ENCODE measurements around the gene DCAF12L1.

DCAF12L1 gene

GRCh38 chrX:126552313-126553022 is at the start of gene DCAF12L1:
TSS of gene DCAF12L1 (minus strand) at chrX:126552814. CDS start at chrX:126552608, 206 bp downstream.
- Histone ChIP-seq H3K27me3 (ENCODE audit: control insufficient read depth, insufficient read depth, low read length) (no peaks in the 10 kb centered on the region), H3K27ac (ENCODE audit: low read depth, low read length) (no peak within 1 kb of the TSS), H3K4me3 (ENCODE audit: low read length) (no peak within 1 kb of the TSS), H3K4me1 (ENCODE audit: control insufficient read depth, insufficient read depth, low read length) (no peaks in the 10 kb centered on the region), H3K9ac (ENCODE audit: low read length) (no peak within 1 kb of the TSS), H3K36me3 (ENCODE audit: control insufficient read depth, insufficient read depth, low read length) (no peaks in the 10 kb centered on the region)

- Histone ChIP-seq H3K27me3 (ENCODE audit: control insufficient read depth, insufficient read depth, low read length) (no peaks in the 10 kb centered on the region), H3K9ac (ENCODE audit: low read length) (no peak overlapping the region), H3K4me3 (ENCODE audit: low read length) (no peak overlapping the region), H3K4me1 (ENCODE audit: control insufficient read depth, insufficient read depth, low read length) (no peaks in the 10 kb centered on the region), H3K36me3 (ENCODE audit: control insufficient read depth, insufficient read depth, low read length) (no peaks in the 10 kb centered on the region), H3K27ac (ENCODE audit: low read depth, low read length) (no peak overlapping the region)
Observed at GRCh38 chrX:126580877-126581276, 28.3 kb upstream of the DCAF12L1 start.

- Histone ChIP-seq H3K9ac (ENCODE audit: low read length) (no peak overlapping the region), H3K36me3 (ENCODE audit: control insufficient read depth, insufficient read depth, low read length) (no peaks in the 10 kb centered on the region), H3K27ac (ENCODE audit: low read depth, low read length) (no peak overlapping the region), H3K4me3 (ENCODE audit: low read length) (no peak overlapping the region), H3K27me3 (ENCODE audit: control insufficient read depth, insufficient read depth, low read length) (no peaks in the 10 kb centered on the region), H3K4me1 (ENCODE audit: control insufficient read depth, insufficient read depth, low read length) (no peaks in the 10 kb centered on the region)
Observed at GRCh38 chrX:126575911-126576310, 23.3 kb upstream of the DCAF12L1 start.

- Histone ChIP-seq H3K27me3 (ENCODE audit: control insufficient read depth, insufficient read depth, low read length) (no peaks in the 10 kb centered on the region), H3K4me1 (ENCODE audit: control insufficient read depth, insufficient read depth, low read length) (no peaks in the 10 kb centered on the region), H3K4me3 (ENCODE audit: low read length) (no peak overlapping the region), H3K36me3 (ENCODE audit: control insufficient read depth, insufficient read depth, low read length) (no peaks in the 10 kb centered on the region), H3K9ac (ENCODE audit: low read length) (no peak overlapping the region), H3K27ac (ENCODE audit: low read depth, low read length) (no peak overlapping the region)
Observed at GRCh38 chrX:126557151-126557550, 4.5 kb upstream of the DCAF12L1 start.

- no peaks in the 10 kb centered on the region for H3K4me1 ChIP-seq (ENCODE audit: control insufficient read depth, insufficient read depth, low read length)
- no peaks in the 10 kb centered on the region for H3K36me3 ChIP-seq (ENCODE audit: control insufficient read depth, insufficient read depth, low read length)
- no peak overlapping the region for H3K27ac ChIP-seq (ENCODE audit: low read depth, low read length)
- no peak overlapping the region for H3K4me3 ChIP-seq (ENCODE audit: low read length)
- H3K9ac ChIP-seq (ENCODE audit: low read length), result no peak overlapping the region
- no peaks in the 10 kb centered on the region for H3K27me3 ChIP-seq (ENCODE audit: control insufficient read depth, insufficient read depth, low read length)
Observed at GRCh38 chrX:126551725-126552312, 795 bp downstream of the DCAF12L1 start.

- H3K4me1 ChIP-seq (ENCODE audit: control insufficient read depth, insufficient read depth, low read length), result no peaks in the 10 kb centered on the region
- H3K27ac ChIP-seq (ENCODE audit: low read depth, low read length), result no peak overlapping the region
- H3K9ac ChIP-seq (ENCODE audit: low read length), result no peak overlapping the region
- no peaks in the 10 kb centered on the region for H3K27me3 ChIP-seq (ENCODE audit: control insufficient read depth, insufficient read depth, low read length)
- no peaks in the 10 kb centered on the region for H3K36me3 ChIP-seq (ENCODE audit: control insufficient read depth, insufficient read depth, low read length)
- no peak overlapping the region for H3K4me3 ChIP-seq (ENCODE audit: low read length)
Observed at GRCh38 chrX:126551306-126551705, 1.3 kb downstream of the DCAF12L1 start.

GRCh38 chrX:126550816-126551215 is 1.8 kb downstream of the DCAF12L1 start:
- no peak overlapping the region for H3K4me3 ChIP-seq (ENCODE audit: low read length)
- no peaks in the 10 kb centered on the region for H3K36me3 ChIP-seq (ENCODE audit: control insufficient read depth, insufficient read depth, low read length)
- no peak overlapping the region for H3K27ac ChIP-seq (ENCODE audit: low read depth, low read length)
- no peaks in the 10 kb centered on the region for H3K27me3 ChIP-seq (ENCODE audit: control insufficient read depth, insufficient read depth, low read length)
- H3K9ac ChIP-seq (ENCODE audit: low read length), result no peak overlapping the region
- no peaks in the 10 kb centered on the region for H3K4me1 ChIP-seq (ENCODE audit: control insufficient read depth, insufficient read depth, low read length)

GRCh38 chrX:126509923-126510322 is 42.7 kb downstream of the DCAF12L1 start:
- no peak overlapping the region for H3K27ac ChIP-seq (ENCODE audit: low read depth, low read length)
- H3K4me3 ChIP-seq (ENCODE audit: low read length), result no peak overlapping the region
- H3K36me3 ChIP-seq (ENCODE audit: control insufficient read depth, insufficient read depth, low read length), result no peaks in the 10 kb centered on the region
- H3K9ac ChIP-seq (ENCODE audit: low read length), result no peak overlapping the region
- H3K4me1 ChIP-seq (ENCODE audit: control insufficient read depth, insufficient read depth, low read length), result no peaks in the 10 kb centered on the region
- H3K27me3 ChIP-seq (ENCODE audit: control insufficient read depth, insufficient read depth, low read length), result no peaks in the 10 kb centered on the region

Data from rectal smooth muscle tissue (tissue), 1 donor.